GM12891 (cell line): ENCODE measurements around the gene GLS.

ENCODE experiments used
- PAX5 ChIP-seq: IDR thresholded peaks from 2 replicates; pipeline ENCODE4 v1.6.1; 2011; ENCODE audit warnings: low read length, moderate library complexity, mild to moderate bottlenecking; ENCODE audit not compliant: insufficient read depth, severe bottlenecking
- POLR2A ChIP-seq: IDR thresholded peaks from 2 replicates; pipeline ENCODE4 v1.6.1; 2011; ENCODE audit warnings: low read depth, low read length, control low read depth
- POLR2AphosphoS5 ChIP-seq: IDR thresholded peaks from 2 replicates; pipeline ENCODE4 v1.6.1; 2011; ENCODE audit warnings: low read depth, low read length, control low read depth
- TAF1 ChIP-seq: IDR thresholded peaks from 2 replicates; pipeline ENCODE4 v1.6.1; 2011; ENCODE audit warnings: low read depth, low read length, control low read depth

DNA sequence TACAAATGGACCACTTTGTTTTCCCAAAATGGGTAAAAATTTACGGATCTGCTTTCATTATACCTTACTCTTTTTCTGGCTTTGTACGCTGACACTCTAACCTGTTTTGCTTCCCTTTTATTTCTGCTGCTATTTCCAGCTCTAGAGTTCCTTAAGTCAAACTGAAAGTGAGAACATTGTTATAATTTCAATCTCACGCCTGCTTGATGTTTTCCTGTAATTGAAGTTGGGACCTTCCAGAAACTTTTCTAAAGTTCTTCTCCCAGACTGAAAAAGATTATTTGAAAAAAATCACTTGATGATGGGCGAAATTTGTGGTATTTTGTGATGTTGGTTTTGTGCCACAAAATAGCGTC, 1.8 kb downstream of the GLS start:
- TF ChIP-seq TAF1 (no peak), POLR2AphosphoS5 (no peak), POLR2A (no peak), PAX5 (no peak)
